NCI-H526 treated with DMSO at 0.1 percent for 48 hours (cell line): ENCODE measurements around the gene SMAD6.

Source experiments
- DNase-seq: peaks from one replicate; lab custom pipeline; 2025; lab: John Stamatoyannopoulos, UW

The SMAD6 gene

GRCh38 chr15:66721501-66721937 lies 19.5 kb downstream of the SMAD6 start:
- DNase-seq = no peak

- no peak for DNase-seq
Observed at GRCh38 chr15:66721954-66722353, 19.9 kb downstream of the SMAD6 start.

GRCh38 chr15:66722757-66723540 lies 20.9 kb downstream of the SMAD6 start:
- DNase-seq = no peak

- no peak for DNase-seq
Observed at GRCh38 chr15:66723826-66724731, 22.0 kb downstream of the SMAD6 start.

GRCh38 chr15:66724732-66725463 lies 22.9 kb downstream of the SMAD6 start:
- no peak for DNase-seq

GRCh38 chr15:66725464-66725785 lies 23.4 kb downstream of the SMAD6 start:
- DNase-seq = no peak

GRCh38 chr15:66726386-66726785 lies 24.4 kb downstream of the SMAD6 start:
- DNase-seq = no peak

GRCh38 chr15:66729331-66729951 lies 27.4 kb downstream of the SMAD6 start:
- no peak for DNase-seq

- DNase-seq = no peak
Observed at GRCh38 chr15:66730168-66731021, 28.4 kb downstream of the SMAD6 start.

GRCh38 chr15:66733976-66734375 lies 31.9 kb downstream of the SMAD6 start:
- DNase-seq = no peak

- no peak for DNase-seq
Observed at GRCh38 chr15:66734961-66735908, 33.2 kb downstream of the SMAD6 start.

- DNase-seq = no peak
Observed at GRCh38 chr15:66735909-66736305, 33.9 kb downstream of the SMAD6 start.

GRCh38 chr15:66737243-66738010 lies 35.4 kb downstream of the SMAD6 start:
- no peak for DNase-seq

GRCh38 chr15:66738116-66738515 lies 36.1 kb downstream of the SMAD6 start:
- no peak for DNase-seq

GRCh38 chr15:66738595-66738994 lies 36.6 kb downstream of the SMAD6 start:
- DNase-seq = no peak

GRCh38 chr15:66739287-66739686 lies 37.3 kb downstream of the SMAD6 start:
- no peak for DNase-seq

GRCh38 chr15:66740802-66741201 lies 38.8 kb downstream of the SMAD6 start:
- no peak for DNase-seq

GRCh38 chr15:66741646-66742045 lies 39.6 kb downstream of the SMAD6 start:
- no peak for DNase-seq

GRCh38 chr15:66742286-66742685 lies 40.2 kb downstream of the SMAD6 start:
- DNase-seq = no peak
